Fibroblast of pulmonary artery (primary cell): ENCODE measurements around the gene HDAC9.

Experiments
- DNase-seq: peaks from one replicate; pipeline ENCODE4 v3.0.0-alpha.2; 2010; ENCODE audit warnings: low read depth
- H3K4me3 ChIP-seq: replicated peaks from 2 replicates; pipeline ENCODE4 v1.5.1; 2011; ENCODE audit warnings: low read depth, mild to moderate bottlenecking, control low read depth, low read length, moderate library complexity
- CTCF ChIP-seq: IDR thresholded peaks from 2 replicates; pipeline ENCODE4 v1.5.1; 2011; ENCODE audit warnings: mild to moderate bottlenecking, control low read depth, low read length, inconsistent platforms; ENCODE audit errors: missing control alignments

The HDAC9 gene

GRCh38 chr7:18740579-18740988 is 245.0 kb downstream of the HDAC9 start:
- DNase-seq, result no peak
- no peak for TF ChIP-seq CTCF
- H3K4me3 ChIP-seq, result no peak overlapping the region

GRCh38 chr7:18753972-18754610 is 258.5 kb downstream of the HDAC9 start:
- TF ChIP-seq CTCF, result no peak
- peak; percentile 61 for DNase-seq
- no peak overlapping the region for H3K4me3 ChIP-seq

GRCh38 chr7:18754766-18755165 is 259.2 kb downstream of the HDAC9 start:
- H3K4me3 ChIP-seq, result no peak overlapping the region
- DNase-seq, result no peak
- no peak for TF ChIP-seq CTCF

GRCh38 chr7:18755793-18756192 is 260.2 kb downstream of the HDAC9 start:
- no peak for DNase-seq
- no peak for TF ChIP-seq CTCF
- no peak overlapping the region for H3K4me3 ChIP-seq

GRCh38 chr7:18756378-18757050 is 261.0 kb downstream of the HDAC9 start:
- no peak overlapping the region for H3K4me3 ChIP-seq
- no peak for TF ChIP-seq CTCF
- no peak for DNase-seq

GRCh38 chr7:18760046-18760445 is 264.5 kb downstream of the HDAC9 start:
- H3K4me3 ChIP-seq, result no peak overlapping the region
- TF ChIP-seq CTCF, result no peak
- DNase-seq, result no peak
